Prostate gland (tissue), 2 donors: Measurements from ENCODE around the gene ENOSF1.

Experiments used
- CTCF ChIP-seq, 4 experiments: fragments of 200-600 bp in 2 of 4; fragments of 450-650 bp in 2 of 4; sonication (generic) in 2 of 4; IDR thresholded peaks; 1 replicate in 3 of 4; 2 replicates in 1 of 4; pipeline ENCODE4 v1.5.1; 2016 to 2019; ENCODE audit warnings: antibody characterized with exemption in 4 of 4, mild to moderate bottlenecking in 2 of 4, moderate library complexity in 2 of 4
- POLR2A ChIP-seq: fragments of 450-650 bp; IDR thresholded peaks from one replicate; pipeline ENCODE4 v1.6.1; 2016; ENCODE audit warnings: antibody characterized with exemption, mild to moderate bottlenecking
- POLR2AphosphoS5 ChIP-seq: sonication (generic); formaldehyde crosslinking; IDR thresholded peaks from one replicate; pipeline ENCODE4 v1.6.1; 2017; ENCODE audit warnings: antibody characterized with exemption

DNA sequence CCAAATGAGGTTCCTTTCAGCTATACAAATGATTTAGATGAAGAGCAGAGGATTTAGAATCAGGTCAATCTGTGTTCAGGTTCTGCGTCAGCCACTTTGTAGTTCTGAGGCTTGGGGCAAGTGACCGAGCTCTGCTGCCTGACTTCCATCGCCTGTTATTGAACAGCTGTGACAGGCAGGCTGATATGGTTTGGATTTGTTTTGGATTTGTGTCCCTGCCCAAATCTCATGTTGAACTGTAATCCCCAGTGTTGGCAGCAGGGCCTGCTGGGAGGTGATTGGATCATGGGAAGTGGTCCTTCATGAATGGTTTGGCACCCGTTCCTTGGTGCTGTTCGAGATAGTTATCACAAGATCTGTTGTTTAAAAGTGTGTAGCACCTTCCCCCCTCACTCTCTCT lies 36.4 kb downstream of the ENOSF1 start:
- TF ChIP-seq CTCF (IDR thresholded peaks at IDR 0.05) (no peak), POLR2A (no peak), POLR2AphosphoS5 (no peak)
